ENCODE results near the gene ABCB11. TPM values are rescaled to one million over a fixed set of nuclear protein-coding genes. Genes with fewer than 3 reads are reported as not detected.

ABCB11 gene
- total RNA-seq, 1 experiment from 2014 or later: 0.12 TPM

DNA sequence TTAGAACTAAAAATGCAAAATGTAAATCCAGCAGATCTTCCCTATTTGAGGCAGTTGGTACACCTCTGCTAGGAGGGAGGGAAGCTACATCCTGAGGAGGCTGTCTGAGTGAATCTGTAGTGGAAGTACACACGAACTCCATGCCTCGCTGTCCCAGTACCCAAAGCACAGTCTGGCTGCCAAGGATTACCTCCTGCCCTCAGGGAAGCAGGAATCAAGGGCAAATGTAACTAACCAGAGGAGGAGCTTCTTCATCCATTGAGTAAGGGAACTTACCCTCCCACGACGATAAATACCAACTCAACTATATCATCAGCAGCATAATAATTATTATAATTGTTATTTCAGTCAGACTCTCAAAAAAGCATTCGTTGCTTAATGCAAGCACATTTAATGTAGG, 40.3 kb upstream of the ABCB11 start:
- Histone ChIP-seq H3K79me2 (ENCODE audit: insufficient read depth, low read length) (no peaks in the 10 kb centered on the region), H3K4me2 (ENCODE audit: low read length) (no peak overlapping the region), H3K27ac (ENCODE audit: low read depth, low read length) (no peak overlapping the region), H3K9ac (ENCODE audit: low read length) (no peak overlapping the region), H3K9me3 (ENCODE audit: control insufficient read depth in 1 of 2, insufficient read depth in 1 of 2, low read depth in 1 of 2, low read length in 2 of 2) (no peaks in the 10 kb centered on the region), H3K4me3 (replicated peaks in 1 of 2; ENCODE audit: low read depth in 1 of 2, low read length in 2 of 2) (no peak overlapping the region), H4K20me1 (ENCODE audit: insufficient read depth) (no peaks in the 10 kb centered on the region), H3K27me3 (ENCODE audit: insufficient read depth, low read length) (no peaks in the 10 kb centered on the region), H3K4me1 (ENCODE audit: control insufficient read depth in 1 of 2, insufficient read depth in 2 of 2, low read length in 2 of 2) (peaks cover 3 to 17% of the 10 kb centered on the region in 2 experiments; a peak in 3 of 4 replicates), H3K36me3 (ENCODE audit: control insufficient read depth in 1 of 2, insufficient read depth in 2 of 2, low read length in 2 of 2) (no peaks in the 10 kb centered on the region), H2AFZ (ENCODE audit: low read depth, low read length, poor library complexity, severe bottlenecking) (no peak overlapping the region), H3K9me2 (ENCODE audit: insufficient read depth) (no peaks in the 10 kb centered on the region; the same call in 1 of the 2 replicates)
- ChIA-PET RAD21 (ENCODE audit: low non-redundant PET in 1 of 2, low total read pairs in 2 of 2, uncharacterized antibody in 2 of 2, unreplicated experiment in 2 of 2) (no interaction called here), CTCF (no interaction called here), POLR2A (no interaction called here)
- intact Hi-C loops (cut with micrococcal nuclease): no loop called here
- TF ChIP-seq SRF (IDR thresholded peaks at IDR 0.05; ENCODE audit: low read depth) (no peak), FOSL1 (IDR thresholded peaks at IDR 0.05; ENCODE audit: low read depth) (no peak), ATF3 (IDR thresholded peaks at IDR 0.05) (no peak), POLR2AphosphoS5 (IDR thresholded peaks at IDR 0.05; ENCODE audit: low read depth, low read length) (no peak), JUND (IDR thresholded peaks at IDR 0.05) (no peak), TCF7L2 (IDR thresholded peaks at IDR 0.05; ENCODE audit: borderline replicate concordance, extremely low read depth, insufficient read depth, insufficient read length) (no peak), EZH2phosphoT487 (IDR thresholded peaks at IDR 0.05; ENCODE audit: borderline replicate concordance) (no peak), YY1 (IDR thresholded peaks at IDR 0.05; ENCODE audit: extremely low read depth, insufficient replicate concordance, low read depth, low read length) (no peak)
- ATAC-seq (no peak), DNase-seq (ENCODE audit: low read depth, low spot score) (no peak)
- BruUV-seq (replicated peaks): no TSS peak

GRCh38 chr2:169069833-169070232, 38.7 kb upstream of the ABCB11 start:
- RAD21 ChIA-PET (ENCODE audit: low non-redundant PET in 1 of 2, low total read pairs in 2 of 2, uncharacterized antibody in 2 of 2, unreplicated experiment in 2 of 2): no interaction called here
- DNase-seq (ENCODE audit: low read depth, low spot score) (no peak), ATAC-seq (0 out of 2 replicates have a peak, but pooled peaks have one; percentile 20)
- CTCF ChIA-PET: no interaction called here
- peak overlapping the region; percentile 56 for H3K4me2 ChIP-seq (ENCODE audit: low read length)
- H3K4me3 ChIP-seq (replicated peaks in 1 of 2; ENCODE audit: low read depth in 1 of 2, low read length in 2 of 2): no peak overlapping the region
- no peaks in the 10 kb centered on the region for H3K9me3 ChIP-seq (ENCODE audit: control insufficient read depth in 1 of 2, insufficient read depth in 1 of 2, low read depth in 1 of 2, low read length in 2 of 2)
- peak overlapping the region; percentile 78 for H2AFZ ChIP-seq (ENCODE audit: low read depth, low read length, poor library complexity, severe bottlenecking)
- no peaks in the 10 kb centered on the region for H3K36me3 ChIP-seq (ENCODE audit: control insufficient read depth in 1 of 2, insufficient read depth in 2 of 2, low read length in 2 of 2)
- H4K20me1 ChIP-seq (ENCODE audit: insufficient read depth): no peaks in the 10 kb centered on the region
- intact Hi-C loops (cut with micrococcal nuclease): no loop called here
- H3K9me2 ChIP-seq (ENCODE audit: insufficient read depth): no peaks in the 10 kb centered on the region
- H3K79me2 ChIP-seq (ENCODE audit: insufficient read depth, low read length): no peaks in the 10 kb centered on the region
- no peak overlapping the region for H3K27ac ChIP-seq (ENCODE audit: low read depth, low read length)
- no peaks in the 10 kb centered on the region for H3K27me3 ChIP-seq (ENCODE audit: insufficient read depth, low read length)
- BruUV-seq (replicated peaks): no TSS peak
- POLR2A ChIA-PET: interaction anchor here (1.0 kb wide), 1 partner anchor 9 kb away, joined by 3 read pairs; no protein-coding TSS in a partner anchor
- peaks cover 3 to 17% of the 10 kb centered on the region in 2 experiments; a peak in 3 of 4 replicates for H3K4me1 ChIP-seq (ENCODE audit: control insufficient read depth in 1 of 2, insufficient read depth in 2 of 2, low read length in 2 of 2)
- H3K9ac ChIP-seq (ENCODE audit: low read length): no peak overlapping the region
- no peak for TF ChIP-seq JUND (IDR thresholded peaks at IDR 0.05)
- no peak for TF ChIP-seq SP1 (IDR thresholded peaks at IDR 0.05; ENCODE audit: low read depth)
- TF ChIP-seq, protein P1, sequence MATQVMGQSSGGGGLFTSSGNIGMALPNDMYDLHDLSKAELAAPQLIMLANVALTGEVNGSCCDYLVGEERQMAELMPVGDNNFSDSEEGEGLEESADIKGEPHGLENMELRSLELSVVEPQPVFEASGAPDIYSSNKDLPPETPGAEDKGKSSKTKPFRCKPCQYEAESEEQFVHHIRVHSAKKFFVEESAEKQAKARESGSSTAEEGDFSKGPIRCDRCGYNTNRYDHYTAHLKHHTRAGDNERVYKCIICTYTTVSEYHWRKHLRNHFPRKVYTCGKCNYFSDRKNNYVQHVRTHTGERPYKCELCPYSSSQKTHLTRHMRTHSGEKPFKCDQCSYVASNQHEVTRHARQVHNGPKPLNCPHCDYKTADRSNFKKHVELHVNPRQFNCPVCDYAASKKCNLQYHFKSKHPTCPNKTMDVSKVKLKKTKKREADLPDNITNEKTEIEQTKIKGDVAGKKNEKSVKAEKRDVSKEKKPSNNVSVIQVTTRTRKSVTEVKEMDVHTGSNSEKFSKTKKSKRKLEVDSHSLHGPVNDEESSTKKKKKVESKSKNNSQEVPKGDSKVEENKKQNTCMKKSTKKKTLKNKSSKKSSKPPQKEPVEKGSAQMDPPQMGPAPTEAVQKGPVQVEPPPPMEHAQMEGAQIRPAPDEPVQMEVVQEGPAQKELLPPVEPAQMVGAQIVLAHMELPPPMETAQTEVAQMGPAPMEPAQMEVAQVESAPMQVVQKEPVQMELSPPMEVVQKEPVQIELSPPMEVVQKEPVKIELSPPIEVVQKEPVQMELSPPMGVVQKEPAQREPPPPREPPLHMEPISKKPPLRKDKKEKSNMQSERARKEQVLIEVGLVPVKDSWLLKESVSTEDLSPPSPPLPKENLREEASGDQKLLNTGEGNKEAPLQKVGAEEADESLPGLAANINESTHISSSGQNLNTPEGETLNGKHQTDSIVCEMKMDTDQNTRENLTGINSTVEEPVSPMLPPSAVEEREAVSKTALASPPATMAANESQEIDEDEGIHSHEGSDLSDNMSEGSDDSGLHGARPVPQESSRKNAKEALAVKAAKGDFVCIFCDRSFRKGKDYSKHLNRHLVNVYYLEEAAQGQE (IDR thresholded peaks at IDR 0.05; ENCODE audit: low read depth): no peak
- TF ChIP-seq POLR2AphosphoS5 (IDR thresholded peaks at IDR 0.05; ENCODE audit: low read depth, low read length): no peak
- TF ChIP-seq CTCF (IDR thresholded peaks at IDR 0.05 in 2 of 3, conservative IDR thresholded peaks at IDR 0.05 in 1 of 3; ENCODE audit: borderline replicate concordance in 1 of 3, insufficient read depth in 1 of 3, low read depth in 2 of 3, low read length in 2 of 3): no peak
- TF ChIP-seq RAD21 (IDR thresholded peaks at IDR 0.05; ENCODE audit: low read depth): no peak
- TF ChIP-seq SRF (IDR thresholded peaks at IDR 0.05; ENCODE audit: low read depth): 0 out of 2 replicates have a peak, but pooled peaks have one; percentile 2
- no peak for TF ChIP-seq FOSL1 (IDR thresholded peaks at IDR 0.05; ENCODE audit: low read depth)

Data from HCT116 (cell line).